Lower leg skin (tissue), 4 donors: ENCODE data around the gene CLEC18A. TPM values are rescaled to one million over a fixed set of nuclear protein-coding genes. Genes with fewer than 3 reads are reported as not detected.
"Not testable (repeated sequence)": the region's sequence is repeated elsewhere in the genome, so short reads cannot be mapped to it uniquely, and the experiment has no call there.

Experiments
- DNase-seq, 2 donors: peaks; one replicate each; pipeline ENCODE4 v3.0.0-alpha.2; 2019; ENCODE audit warnings: low spot score in 2 of 2
- H3K4me3 ChIP-seq: fragments of 200-600 bp; sonication (generic); 2 replicates; pipeline ENCODE4 v1.5.1; 2017; ENCODE audit warnings: mild to moderate bottlenecking, low read depth; ENCODE audit not compliant: poor library complexity, severe bottlenecking
- WGBS, 2 donors: methylation state at CpG; one replicate each; pipeline ENCODE4 v1.1.5; 2018; 5-methylcytosine and 5-hydroxymethylcytosine counted together
- intact Hi-C: fragments of 100-400 bp; cut with DNase I; formaldehyde crosslinking; loops from one replicate; pipeline ENCODE4 v1.15.0; 2023; ENCODE audit warnings: low total_unique reads
- microRNA counts, 2 donors: library from miRNA; unstranded; fragments of <30 nt; microRNA quantifications; one replicate each; lab custom pipeline; 2016
- microRNA-seq, 2 donors: library from miRNA; unstranded; fragments of <30 nt; microRNA quantifications; one replicate each; pipeline ENCODE4, GENCODE V29; 2016; ENCODE audit warnings: borderline replicate concordance in 2 of 2, borderline number of aligned reads in 1 of 2
- total RNA-seq, 4 donors: library from RNA; depleted of rRNA; stranded (reverse); fragments of >200 nt; gene quantifications; one replicate each; pipeline ENCODE4 v1.1.0, GENCODE V29; 2016

Gene CLEC18A
- total RNA-seq, 4 donors from 2014 or later = 0.12 to 1.2 (median 0.39) TPM

DNA sequence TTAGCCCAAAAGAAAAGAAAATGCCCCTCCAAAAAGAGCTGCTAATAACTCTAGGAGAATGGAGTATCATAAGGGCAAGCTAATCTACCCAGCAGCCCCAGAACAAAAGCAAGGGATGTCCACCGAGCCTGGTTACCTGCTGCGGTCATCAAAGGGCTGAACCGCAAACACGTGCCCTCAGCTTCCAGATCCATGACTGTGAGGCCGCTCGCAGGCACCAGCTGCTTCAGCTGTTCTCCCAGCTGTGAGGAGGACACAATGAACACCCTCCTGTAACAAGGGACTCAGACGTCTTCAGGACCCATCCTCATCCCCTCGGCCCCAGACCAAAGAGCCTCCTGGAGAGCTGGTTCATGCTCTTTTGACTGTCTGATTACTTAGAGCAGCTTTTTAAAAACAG is 59.5 kb downstream of the CLEC18A start:
- H3K4me3 ChIP-seq, DNase-seq, intact Hi-C loops: not testable (repeated sequence)
- 92 to 93% methylated on average over 8 of the region's 8 CpGs for WGBS, 2 donors

DNA sequence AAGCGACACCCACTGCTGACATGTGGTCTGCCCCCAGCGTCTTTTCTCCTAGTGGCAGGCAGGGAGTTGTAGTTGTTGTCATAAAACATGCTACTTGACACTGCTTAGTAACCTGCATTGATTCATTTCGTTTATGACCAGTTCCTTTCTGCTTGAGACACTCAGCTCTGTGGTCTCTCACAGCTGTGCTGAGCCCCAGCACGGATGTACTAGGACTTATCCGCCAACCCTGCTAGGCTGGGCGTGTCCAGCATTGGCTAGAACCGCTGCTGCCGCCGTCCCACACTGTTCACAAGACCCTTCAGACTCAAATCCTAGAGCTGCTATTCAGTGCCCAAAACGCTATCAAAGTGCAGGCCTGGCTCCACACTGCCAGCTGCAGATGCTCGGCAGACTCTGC is 60.0 kb downstream of the CLEC18A start:
- H3K4me3 ChIP-seq, DNase-seq, intact Hi-C loops: not testable (repeated sequence)
- WGBS, 2 donors = 77 to 89% methylated on average over 3 to 10 of the region's 11 CpGs

DNA sequence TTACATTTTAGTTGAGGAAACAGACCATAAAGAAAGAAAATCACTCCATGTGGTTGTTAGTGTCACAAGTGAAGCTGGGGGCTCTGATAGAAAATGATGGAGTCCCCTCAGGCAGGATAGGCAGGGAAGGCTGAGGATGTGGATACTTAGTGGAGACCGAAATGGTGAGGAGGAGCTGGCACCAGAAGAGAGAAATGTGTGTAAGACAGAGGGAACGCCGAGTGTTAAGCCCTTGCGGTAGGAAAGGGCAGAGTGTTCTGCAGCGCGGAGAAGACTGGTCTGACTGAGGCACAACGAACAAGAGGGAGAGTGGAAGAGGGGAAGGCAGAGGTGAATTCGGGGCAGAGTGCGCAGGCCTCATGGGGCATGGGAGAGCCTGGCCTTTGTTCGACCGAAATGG is 61.2 kb downstream of the CLEC18A start:
- DNase-seq, intact Hi-C loops: not testable (repeated sequence)
- WGBS, 2 donors = 92 to 93% methylated on average over 11 of the region's 11 CpGs

GRCh38 chr16:70012951-70013350 is 61.8 kb downstream of the CLEC18A start:
- intact Hi-C loops, H3K4me3 ChIP-seq, DNase-seq: not testable (repeated sequence)
- 92 to 93% methylated on average over 9 to 11 of the region's 11 CpGs for WGBS, 2 donors

More for the DNA sequence above, 61.2 kb downstream of the CLEC18A start:
- H3K4me3 ChIP-seq = not testable (repeated sequence)

MicroRNA genes within 50 kb of the gene (microRNA counts, 767-probe panel; counts per million panel counts)
- microRNA hsa-miR-140-3p (lab: Ali Mortazavi, UCI) (0 to 358 counts per million in 2 donors), microRNA hsa-miR-140-5p (lab: Ali Mortazavi, UCI) (0 to 358 counts per million in 2 donors)

Small RNA genes within 50 kb of the gene (microRNA-seq; reads per million reads assigned to microRNA genes)
- gene MIR140 = 2,215 to 2,623 reads per million in 2 donors

Other genes starting within 250 kb of the CLEC18A start
- 10 to 100 TPM in 3 of 4 donors, 1 to 10 TPM in 1; 8.8 to 27.3 (median 14.8) TPM for gene NQO1, start 224.8 kb upstream of the CLEC18A start, total RNA-seq
- 10 to 100 TPM; 33.8 to 78.0 (median 51.0) TPM for gene NOB1, start 196.4 kb upstream of the CLEC18A start, total RNA-seq
- gene WWP2, start 189.0 kb upstream of the CLEC18A start, total RNA-seq = 10 to 100 TPM; 26.9 to 50.9 (median 43.9) TPM
- gene PDPR, start 163.0 kb downstream of the CLEC18A start, total RNA-seq = 10 to 100 TPM; 14.2 to 30.3 (median 29.1) TPM
- under 1 TPM in 1 of 4 donors, not detected in 3; 0.34 TPM for gene CLEC18C, start 222.5 kb downstream of the CLEC18A start, total RNA-seq